GM19452 (cell line): Measurements from ENCODE around the gene ABCC3.

Experiments used
- ATAC-seq: cut with Tn5 transposase; IDR thresholded peaks from one replicate; pipeline ENCODE4 v1.9.1; 2021; ENCODE audit not compliant: unreplicated experiment

ABCC3 gene

GRCh38 chr17:50641357-50641756, 6.7 kb downstream of the ABCC3 start:
- ATAC-seq = no peak

- no peak for ATAC-seq
Measured at GRCh38 chr17:50642071-50642721, 7.5 kb downstream of the ABCC3 start.

GRCh38 chr17:50642722-50643656, 8.3 kb downstream of the ABCC3 start:
- ATAC-seq = no peak

GRCh38 chr17:50645748-50646682, 11.3 kb downstream of the ABCC3 start:
- ATAC-seq = no peak

GRCh38 chr17:50647187-50647586, 12.5 kb downstream of the ABCC3 start:
- ATAC-seq = no peak

GRCh38 chr17:50649042-50649908, 14.6 kb downstream of the ABCC3 start:
- ATAC-seq = no peak

- no peak for ATAC-seq
Measured at GRCh38 chr17:50651661-50652060, 17.0 kb downstream of the ABCC3 start.

GRCh38 chr17:50653738-50654137, 19.1 kb downstream of the ABCC3 start:
- ATAC-seq = no peak

GRCh38 chr17:50656509-50656908, 21.8 kb downstream of the ABCC3 start:
- no peak for ATAC-seq

- no peak for ATAC-seq
Measured at GRCh38 chr17:50657054-50657453, 22.4 kb downstream of the ABCC3 start.

- ATAC-seq = no peak
Measured at GRCh38 chr17:50657627-50658026, 22.9 kb downstream of the ABCC3 start.

GRCh38 chr17:50658616-50659015, 23.9 kb downstream of the ABCC3 start:
- no peak for ATAC-seq

GRCh38 chr17:50659179-50659578, 24.5 kb downstream of the ABCC3 start:
- ATAC-seq = no peak

GRCh38 chr17:50660042-50660886, 25.6 kb downstream of the ABCC3 start:
- no peak for ATAC-seq

- ATAC-seq = no peak
Measured at GRCh38 chr17:50660887-50661345, 26.2 kb downstream of the ABCC3 start.

GRCh38 chr17:50661348-50661747, 26.7 kb downstream of the ABCC3 start:
- ATAC-seq = no peak

GRCh38 chr17:50661795-50662391, 27.2 kb downstream of the ABCC3 start:
- ATAC-seq = no peak

GRCh38 chr17:50662632-50663225, 28.0 kb downstream of the ABCC3 start:
- no peak for ATAC-seq
